GM10847 (cell line): ENCODE data around the gene ZFAND2A.

ENCODE experiments used
- POLR2A ChIP-seq: IDR thresholded peaks from 2 replicates; pipeline ENCODE4 v1.6.1; 2011; ENCODE audit not compliant: insufficient read length; ENCODE audit errors: extremely low read depth

Gene ZFAND2A

GRCh38 chr7:1117321-1117928 lies 42.6 kb downstream of the ZFAND2A start:
- TF ChIP-seq POLR2A = no peak

- TF ChIP-seq POLR2A = no peak
Measured at GRCh38 chr7:1114505-1114904, 45.5 kb downstream of the ZFAND2A start.

GRCh38 chr7:1114088-1114487 lies 45.9 kb downstream of the ZFAND2A start:
- TF ChIP-seq POLR2A = no peak

GRCh38 chr7:1113548-1113885 lies 46.5 kb downstream of the ZFAND2A start:
- no peak for TF ChIP-seq POLR2A

- no peak for TF ChIP-seq POLR2A
Measured at GRCh38 chr7:1112625-1113547, 47.1 kb downstream of the ZFAND2A start.

- TF ChIP-seq POLR2A = no peak
Measured at GRCh38 chr7:1112109-1112508, 47.9 kb downstream of the ZFAND2A start.

GRCh38 chr7:1111156-1111555 lies 48.8 kb downstream of the ZFAND2A start:
- TF ChIP-seq POLR2A = no peak

- TF ChIP-seq POLR2A = no peak
Measured at GRCh38 chr7:1110358-1110757, 49.6 kb downstream of the ZFAND2A start.

- TF ChIP-seq POLR2A = no peak
Measured at GRCh38 chr7:1109581-1110310, 50.2 kb downstream of the ZFAND2A start.

GRCh38 chr7:1108264-1108920 lies 51.6 kb downstream of the ZFAND2A start:
- no peak for TF ChIP-seq POLR2A

- TF ChIP-seq POLR2A = no peak
Measured at GRCh38 chr7:1106793-1107421, 53.1 kb downstream of the ZFAND2A start.

GRCh38 chr7:1106063-1106792 lies 53.8 kb downstream of the ZFAND2A start:
- TF ChIP-seq POLR2A = no peak

- no peak for TF ChIP-seq POLR2A
Measured at GRCh38 chr7:1105189-1105588, 54.8 kb downstream of the ZFAND2A start.

- no peak for TF ChIP-seq POLR2A
Measured at GRCh38 chr7:1104516-1105179, 55.3 kb downstream of the ZFAND2A start.
